ENCODE measurements around the gene HOXA3. TPM values are rescaled to one million over a fixed set of nuclear protein-coding genes. Genes with fewer than 3 reads are reported as not detected.

HOXA3 gene
- total RNA-seq, 1 donor from 2014 or later: not detected

DNA sequence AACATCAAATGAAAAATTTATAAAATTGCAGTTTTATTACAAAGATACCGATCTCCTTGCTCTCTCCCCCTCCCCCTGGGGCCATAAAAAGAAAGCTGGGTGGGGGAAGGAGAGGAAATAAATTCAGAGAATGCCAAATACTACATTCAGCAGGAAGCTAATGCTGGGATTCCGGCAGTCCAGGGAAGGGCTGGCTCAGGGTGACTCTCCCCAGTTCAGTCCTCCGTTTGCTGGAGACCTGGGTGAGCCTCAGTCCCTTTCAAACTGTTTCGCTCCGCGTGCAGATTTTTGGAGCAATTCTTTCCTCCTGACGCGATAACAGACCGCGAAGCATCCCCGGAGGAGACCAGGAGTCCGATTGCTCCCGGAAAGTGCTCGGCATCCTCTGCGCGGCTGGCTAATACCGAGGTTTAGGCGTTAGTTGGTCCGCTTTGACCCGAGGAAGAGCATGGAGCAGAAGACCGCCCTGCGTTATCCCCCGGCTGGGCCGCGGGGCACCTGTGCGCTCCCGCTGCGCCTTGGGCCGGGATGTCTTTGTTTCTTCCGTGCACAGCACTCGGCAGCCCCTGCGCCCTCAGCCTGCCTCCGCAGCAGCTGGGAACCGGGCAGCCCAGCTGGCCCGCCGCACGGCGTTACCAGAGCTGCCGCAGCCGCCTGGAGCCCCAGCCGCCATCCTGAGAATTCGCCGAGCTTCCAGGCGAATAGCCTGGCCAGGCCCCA lies 46.0 kb downstream of the HOXA3 start:
- intact Hi-C loops (cut with micrococcal nuclease): no loop called here

DNA sequence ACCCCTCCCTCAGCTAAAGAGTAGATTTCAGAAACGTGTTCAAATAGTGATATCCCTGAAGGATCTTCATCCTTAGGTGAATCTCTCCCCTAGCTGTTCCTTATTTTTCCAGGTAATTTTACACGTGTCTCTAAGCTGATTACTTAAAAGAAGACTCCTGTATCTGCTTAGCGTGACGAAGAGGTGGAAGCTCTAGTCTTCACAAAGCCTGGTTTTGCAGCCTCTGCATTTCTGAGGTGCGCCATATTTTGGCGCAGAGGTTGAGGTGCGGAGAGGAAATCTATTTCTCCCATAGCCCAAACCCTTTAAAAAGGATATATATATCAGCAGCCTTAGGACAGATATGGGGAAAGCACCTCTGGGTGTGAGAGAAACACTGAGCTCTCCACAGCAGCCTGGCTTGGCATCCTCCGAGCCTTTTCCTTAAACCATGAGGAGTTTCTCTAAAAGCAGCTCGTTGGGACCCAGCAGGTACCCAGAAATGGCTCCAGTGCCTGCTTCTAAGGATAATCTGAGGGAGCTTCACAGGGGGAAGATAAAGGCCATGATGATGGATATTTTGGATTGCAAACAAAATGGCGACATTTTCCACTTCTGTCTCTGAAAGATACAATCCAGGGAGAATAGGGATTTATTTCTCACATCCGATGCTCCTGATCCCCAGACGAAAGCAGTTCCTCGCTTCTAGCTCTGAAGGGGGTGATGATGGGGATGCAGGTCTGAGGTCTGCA lies 46.9 kb downstream of the HOXA3 start:
- intact Hi-C loops (cut with micrococcal nuclease): no loop called here

DNA sequence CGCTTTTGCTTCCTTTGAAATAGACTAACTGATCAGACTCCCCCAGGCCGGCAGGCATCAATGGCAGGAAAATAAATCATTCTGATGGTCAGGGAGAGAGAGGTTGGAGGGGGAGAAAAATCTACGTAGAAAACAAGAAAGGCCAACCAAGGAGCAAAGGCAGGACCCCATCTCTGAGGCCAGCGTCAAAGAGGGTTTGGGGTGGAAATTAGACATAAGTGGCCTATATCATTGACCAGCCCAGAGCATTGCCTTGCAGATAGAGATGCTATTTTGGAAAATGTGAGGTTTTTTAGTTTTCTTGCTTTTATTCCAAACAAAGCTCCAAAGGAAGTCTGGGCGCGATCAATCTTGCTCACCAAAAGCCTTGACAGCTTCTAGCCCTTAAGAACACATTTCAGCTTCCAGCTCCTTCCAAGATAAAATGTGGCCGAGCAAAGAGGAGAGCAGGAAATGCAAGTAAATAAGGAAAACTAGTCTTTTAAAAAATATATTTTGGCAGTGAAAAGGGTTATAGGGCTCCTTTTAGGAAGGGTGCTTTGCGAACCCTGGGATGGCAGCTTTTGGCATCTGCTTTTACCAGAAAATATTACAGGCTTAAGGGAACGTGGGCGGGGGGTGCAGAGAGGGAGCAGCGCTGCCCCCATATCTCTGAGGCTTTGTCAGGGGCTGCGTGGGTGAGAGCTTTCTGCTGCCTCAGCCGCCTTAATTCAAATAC lies 47.9 kb downstream of the HOXA3 start:
- intact Hi-C loops (cut with micrococcal nuclease): no loop called here

DNA sequence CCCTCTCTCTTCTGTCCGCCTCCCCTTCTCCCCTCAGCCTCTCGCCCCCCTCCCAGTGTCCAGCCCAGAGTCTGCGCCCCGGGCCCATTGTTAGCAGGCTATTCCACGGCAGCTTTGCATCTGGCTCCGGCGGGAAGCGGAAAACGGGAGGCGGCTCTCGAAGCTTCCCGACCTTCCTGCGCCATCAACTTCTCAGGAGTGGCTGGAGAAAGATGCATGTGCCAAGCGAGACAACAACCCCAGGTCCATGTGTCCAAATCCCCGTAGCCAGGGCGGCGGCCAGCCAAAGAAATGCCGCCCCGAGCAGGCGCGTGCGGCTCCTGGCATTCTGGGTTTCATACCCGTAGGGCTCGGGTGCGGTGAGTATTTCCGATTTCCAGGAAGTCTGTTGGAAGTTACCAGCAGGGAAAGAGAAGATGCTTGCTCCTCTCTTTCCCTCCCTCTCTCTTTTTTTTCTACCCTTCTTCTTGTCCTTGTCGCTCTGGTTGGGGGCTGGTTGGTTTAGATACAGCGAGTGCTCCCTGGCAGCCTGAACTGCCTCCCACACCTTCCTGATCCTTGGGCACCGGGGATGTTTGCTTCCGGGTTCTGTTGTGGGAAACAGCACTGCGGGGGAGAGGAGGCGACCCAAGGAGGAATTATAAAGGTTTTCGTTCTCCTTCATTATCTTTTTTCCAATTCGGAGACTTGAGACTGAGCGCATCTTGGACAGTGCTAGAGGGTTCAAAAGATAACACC lies 48.7 kb downstream of the HOXA3 start:
- intact Hi-C loops (cut with micrococcal nuclease): no loop called here

DNA sequence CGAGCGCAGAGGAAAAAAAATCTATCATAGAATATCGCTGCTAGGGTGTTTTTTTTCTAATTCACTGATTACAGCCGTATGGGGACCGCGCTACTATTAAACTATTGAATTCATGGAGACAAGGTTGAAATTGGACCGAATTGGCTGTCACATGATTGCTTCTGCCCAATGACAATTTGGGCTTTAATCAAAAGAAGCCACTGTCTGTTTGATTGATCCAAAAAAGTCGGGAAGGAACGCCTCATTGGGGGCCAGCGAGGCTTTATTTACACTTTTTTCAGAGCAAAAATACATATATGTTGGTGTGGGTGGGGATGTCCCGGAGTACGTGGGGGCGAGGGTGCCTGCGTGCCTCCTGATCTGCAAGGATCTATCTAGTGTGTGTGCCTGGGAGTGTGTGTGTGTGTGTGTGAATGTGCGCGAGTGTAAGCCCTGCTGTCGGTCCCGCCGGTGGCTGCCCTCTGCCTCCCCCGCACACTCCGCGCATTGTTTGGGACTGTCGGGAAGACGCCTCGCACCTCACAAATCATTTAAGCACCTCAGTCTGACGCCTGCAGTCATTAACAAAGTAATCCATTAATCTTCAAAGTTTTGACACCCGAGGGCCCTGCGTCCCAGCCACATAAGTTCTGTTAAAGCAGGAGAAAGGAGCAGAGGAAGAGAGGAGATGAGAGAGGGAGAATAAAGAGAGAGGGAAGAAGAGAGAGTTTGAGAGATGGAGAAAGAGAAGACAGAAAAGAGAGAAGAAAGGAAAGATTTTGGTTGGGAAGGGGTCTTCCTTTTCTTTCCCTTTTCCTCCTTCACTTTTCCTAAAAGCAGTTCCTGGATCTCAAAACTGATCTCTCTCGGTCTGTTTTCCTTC lies 49.6 kb downstream of the HOXA3 start, which contains the start of gene HOXA2:
Gene HOXA2, minus strand, starts transcription at position 103 of the 862 bp plus-strand sequence. CDS start 183 bp downstream, outside the sequence.
- intact Hi-C loops (cut with micrococcal nuclease): no loop called here

DNA sequence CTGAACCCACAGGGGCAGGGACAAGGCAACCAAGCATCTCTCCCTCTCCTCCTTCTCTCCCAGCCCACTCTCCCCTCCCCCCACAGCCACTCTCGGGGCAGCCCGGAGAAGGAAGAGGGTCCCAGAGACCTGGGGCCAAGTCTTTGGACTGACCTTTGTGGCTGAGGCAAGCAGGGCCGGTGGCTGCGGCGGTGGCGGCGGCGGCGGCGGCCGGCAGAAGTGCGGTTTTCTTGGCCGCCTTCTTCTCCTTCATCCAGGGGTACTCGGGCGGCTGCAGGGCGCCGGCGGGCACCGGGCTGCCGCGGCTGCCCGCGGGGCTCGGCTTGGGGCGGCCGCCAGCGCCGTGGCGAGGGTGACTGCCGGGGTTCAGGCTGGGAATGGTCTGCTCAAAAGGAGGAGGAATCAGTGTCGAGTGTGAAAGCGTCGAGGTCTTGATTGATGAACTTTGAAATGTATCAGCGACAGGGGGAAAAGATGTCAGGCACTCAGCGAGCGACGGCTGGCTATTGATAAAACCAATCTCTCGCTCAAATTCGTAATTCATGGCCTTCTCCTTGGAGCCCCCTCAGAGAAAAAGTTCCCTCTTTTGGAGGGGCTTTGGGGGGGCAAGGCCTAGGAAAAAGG lies 50.3 kb downstream of the HOXA3 start:
- intact Hi-C loops (cut with micrococcal nuclease): no loop called here

DNA sequence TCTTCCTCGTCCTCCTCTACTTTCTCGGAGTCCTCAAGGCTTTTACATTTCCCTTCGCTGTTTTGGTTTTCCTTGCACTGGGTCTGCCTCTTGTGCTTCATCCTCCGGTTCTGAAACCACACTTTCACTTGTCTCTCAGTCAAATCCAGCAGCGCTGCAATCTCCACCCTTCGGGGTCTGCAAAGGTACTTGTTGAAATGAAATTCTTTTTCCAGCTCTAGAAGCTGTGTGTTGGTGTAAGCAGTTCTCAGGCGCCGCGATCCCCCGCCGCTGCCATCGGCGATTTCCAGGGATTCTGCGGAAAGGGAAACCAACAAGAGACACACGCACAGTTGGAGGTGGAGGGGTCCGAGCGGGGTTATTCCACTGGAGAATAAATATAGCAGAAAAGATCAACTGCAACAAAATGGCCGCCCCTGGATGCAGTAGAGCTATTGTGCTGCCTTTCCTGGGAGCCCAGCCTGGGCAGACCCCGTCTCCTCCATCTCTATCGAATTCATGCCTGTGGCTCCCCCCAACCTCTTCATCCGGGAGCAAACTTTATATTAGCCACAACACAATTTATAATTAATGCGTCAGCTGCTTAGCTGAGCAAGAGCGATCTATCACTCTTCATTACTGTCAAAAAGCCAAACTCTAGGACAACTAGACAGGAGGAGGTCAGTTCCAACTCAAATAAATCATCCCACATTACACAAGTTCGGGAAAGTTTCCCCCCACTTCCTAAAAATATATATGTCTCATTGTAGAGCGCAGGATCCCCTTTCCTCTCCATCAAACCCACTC lies 51.0 kb downstream of the HOXA3 start:
- intact Hi-C loops (cut with micrococcal nuclease): no loop called here

DNA sequence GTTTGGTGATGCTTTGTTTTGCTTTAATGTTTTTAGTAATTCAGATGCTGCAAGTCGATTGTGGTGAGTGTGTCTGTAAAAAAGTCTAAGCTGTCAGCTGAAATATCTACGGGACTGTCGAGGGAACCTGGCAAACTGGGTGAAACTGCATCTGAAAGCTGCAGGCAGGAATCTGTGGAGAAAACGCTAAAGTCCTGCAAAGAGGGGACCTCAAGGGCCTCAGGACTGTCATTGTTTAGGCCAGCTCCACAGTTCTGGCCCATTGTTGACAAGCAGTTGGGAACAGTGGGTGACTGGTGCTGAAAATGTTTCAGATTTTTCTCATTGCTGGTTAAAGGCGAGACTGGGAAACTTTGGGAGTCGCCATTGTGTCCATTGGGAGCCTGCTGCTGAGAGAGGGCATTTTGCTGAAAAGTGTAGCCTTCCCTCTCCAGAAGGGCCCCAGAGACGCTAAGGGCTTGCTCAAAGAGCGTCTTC lies 51.7 kb downstream of the HOXA3 start:
- intact Hi-C loops (cut with micrococcal nuclease): no loop called here

DNA sequence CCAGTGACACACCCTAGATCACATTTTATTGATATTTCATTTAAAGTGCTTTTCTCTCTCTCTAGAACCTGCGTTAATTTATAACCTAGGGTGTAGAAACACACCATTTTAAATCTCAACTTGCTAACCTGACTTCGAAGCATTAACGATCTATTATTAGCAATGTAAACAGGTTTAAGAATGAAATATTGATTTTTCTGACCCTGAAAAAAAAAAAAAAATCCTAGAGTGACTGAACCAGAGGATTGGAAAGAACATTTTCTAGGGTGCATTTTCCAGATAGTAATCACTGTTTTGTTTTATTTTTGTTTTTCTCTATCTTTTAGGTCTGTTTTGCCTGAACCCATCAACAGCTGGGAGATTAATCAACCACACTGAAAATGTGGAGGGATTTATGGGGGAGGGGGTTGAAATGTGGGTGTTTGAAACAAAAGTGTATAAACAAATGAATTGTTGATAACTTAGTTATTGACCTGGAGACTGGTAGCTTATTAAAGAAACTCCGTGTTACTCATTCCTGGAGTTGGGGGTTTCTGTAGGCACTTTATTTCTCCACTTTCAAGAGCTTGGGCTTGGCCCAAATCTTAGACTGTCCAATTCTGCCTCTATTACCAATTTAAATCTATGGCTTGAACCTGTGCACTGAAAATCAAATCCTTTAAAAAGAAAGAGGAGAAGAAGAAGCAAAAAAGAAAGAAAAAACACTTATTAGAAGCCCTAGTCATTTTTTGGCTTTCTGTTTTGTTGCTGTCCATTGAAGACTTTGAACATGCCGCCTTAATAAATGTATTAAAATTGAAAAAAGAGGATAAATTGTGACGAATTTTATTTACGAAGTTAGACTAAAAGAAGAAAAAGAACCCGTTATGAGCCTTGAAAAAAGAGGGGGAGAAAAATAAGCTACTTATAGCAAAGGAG lies 52.7 kb downstream of the HOXA3 start:
- intact Hi-C loops (cut with micrococcal nuclease): loop anchor here (5.0 kb wide), 1 partner anchor 143 kb away; the partner anchor contains the start of gene EVX1

DNA sequence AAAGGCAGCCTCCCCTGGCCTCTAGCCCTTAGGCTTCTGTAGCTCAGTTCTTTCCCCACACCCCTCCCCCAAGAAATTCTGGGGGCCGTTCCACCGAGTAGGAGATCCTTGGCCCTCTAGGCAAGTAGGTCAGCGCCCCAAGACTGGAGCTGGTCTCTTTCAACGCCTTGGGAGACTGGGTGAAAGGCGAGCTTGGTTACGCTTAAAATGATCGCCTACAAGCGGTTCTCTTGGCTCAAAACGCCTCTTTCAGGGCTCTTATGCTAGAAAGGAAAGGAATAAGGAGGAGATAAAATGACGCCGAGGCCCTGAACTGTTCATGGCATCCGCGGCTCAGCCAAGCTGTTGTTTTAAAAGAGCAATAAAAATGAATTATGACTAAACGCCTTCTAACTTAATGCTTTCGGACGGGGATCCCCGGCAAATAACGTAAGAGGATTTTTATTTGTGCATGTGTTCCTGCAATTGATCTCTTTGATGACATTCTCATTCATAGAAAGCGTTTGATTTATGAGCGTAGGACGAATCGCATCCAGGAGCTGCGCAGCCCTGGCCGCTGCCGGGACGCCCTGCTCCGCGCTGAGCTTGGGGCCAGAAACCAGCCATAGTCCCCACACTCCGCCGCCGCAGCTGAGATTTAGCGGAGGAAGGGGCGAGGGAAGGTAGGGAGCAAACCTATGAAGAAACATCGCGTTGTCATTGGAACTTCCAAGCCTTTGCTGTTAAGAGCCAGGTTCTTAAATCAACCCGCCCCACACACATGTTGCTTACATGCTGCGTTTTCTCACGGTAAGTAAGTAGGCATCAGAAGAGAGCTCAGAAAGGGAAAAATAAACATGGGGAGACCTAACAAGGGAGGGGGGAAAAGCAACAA lies 53.6 kb downstream of the HOXA3 start:
- intact Hi-C loops (cut with micrococcal nuclease): loop anchor here (5.0 kb wide), 1 partner anchor 143 kb away; the partner anchor contains the start of gene EVX1

DNA sequence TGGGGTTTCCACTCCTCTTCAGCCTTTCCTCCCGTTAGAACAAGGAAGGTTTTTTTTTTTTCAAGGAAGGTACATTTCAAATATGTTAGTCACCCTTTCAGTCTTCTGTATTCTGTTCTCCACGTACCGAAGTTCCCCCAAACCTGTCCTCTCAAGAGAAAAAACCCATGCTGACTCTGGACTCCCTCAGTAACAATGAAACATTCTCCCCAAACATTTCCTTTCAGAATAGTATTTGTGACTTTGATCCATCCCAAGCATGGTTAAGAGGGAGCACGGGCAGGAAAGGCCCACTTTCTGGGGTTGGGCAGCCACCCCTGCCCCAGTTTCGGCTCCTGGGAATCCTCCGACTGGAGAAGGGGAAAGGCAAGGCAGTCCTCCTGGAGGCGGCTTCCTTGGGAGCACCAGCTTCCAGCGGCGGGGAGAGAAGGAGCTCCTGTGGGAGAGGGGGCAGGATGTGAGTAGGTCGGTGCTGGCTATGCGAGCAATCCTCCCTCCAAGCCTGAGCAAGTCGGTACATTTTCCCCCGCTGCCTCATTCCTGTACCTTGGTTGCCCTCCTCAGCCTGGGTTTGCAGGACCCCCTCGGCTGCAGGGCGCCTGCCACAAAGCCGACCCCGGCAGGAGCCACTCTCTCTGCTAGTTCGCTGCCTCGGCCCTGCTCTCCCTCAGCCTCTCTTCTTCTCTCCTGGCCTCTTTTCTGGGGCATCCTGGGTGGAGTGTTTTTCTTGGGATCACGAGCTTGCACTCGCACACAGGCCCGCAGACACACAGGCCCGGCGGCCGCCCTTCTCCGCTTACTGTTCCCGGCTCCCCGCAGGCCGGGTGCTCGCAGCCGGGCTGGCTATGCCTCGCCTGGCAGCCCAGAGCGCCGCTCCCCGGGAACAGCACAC lies 54.5 kb downstream of the HOXA3 start:
- intact Hi-C loops (cut with micrococcal nuclease): loop anchor here (2.0 to 5.0 kb wide), 5 partner anchors 63 to 1235 kb away; partner anchors contain the start of gene EVX1

DNA sequence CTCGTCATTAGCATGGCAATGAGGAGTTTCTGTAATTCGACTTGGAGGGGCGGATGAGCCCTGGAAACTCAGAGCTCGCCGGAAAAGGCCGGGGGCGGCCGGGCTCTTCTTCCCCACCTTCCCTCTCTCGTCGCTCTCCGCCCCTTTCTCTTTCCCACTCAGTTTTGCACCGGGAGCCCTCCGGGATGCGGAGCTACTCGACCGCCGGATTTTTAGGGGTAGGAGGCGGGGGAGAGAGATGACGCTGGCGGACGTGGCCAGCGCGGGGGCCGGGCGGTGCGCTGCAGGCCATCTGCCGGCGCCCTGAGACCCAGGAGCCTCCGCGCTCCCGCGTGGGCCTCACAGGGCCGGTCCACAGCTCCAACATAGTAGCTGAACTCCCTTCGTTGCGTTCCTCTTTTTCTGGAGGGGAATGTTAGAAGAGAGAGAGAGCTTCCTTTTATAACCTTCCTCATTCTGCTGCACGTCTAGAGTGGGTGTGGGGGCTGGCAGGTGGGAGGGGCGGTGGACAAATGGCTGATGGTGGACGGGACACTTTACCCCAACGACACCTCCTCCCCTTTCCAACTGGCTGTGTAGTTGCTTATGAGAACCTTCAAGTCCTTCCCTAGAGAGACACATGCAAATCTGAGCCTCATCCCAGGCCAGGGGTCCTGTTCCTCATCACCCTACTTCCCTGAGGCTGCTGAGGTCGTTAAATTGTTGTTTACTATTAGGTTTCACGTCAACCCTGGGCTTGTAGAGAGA lies 55.4 kb downstream of the HOXA3 start:
- intact Hi-C loops (cut with micrococcal nuclease): loop anchor here (1.0 to 5.0 kb wide), 7 partner anchors 33 to 1234 kb away; partner anchors contain the start of genes EVX1 and HOXA4

DNA sequence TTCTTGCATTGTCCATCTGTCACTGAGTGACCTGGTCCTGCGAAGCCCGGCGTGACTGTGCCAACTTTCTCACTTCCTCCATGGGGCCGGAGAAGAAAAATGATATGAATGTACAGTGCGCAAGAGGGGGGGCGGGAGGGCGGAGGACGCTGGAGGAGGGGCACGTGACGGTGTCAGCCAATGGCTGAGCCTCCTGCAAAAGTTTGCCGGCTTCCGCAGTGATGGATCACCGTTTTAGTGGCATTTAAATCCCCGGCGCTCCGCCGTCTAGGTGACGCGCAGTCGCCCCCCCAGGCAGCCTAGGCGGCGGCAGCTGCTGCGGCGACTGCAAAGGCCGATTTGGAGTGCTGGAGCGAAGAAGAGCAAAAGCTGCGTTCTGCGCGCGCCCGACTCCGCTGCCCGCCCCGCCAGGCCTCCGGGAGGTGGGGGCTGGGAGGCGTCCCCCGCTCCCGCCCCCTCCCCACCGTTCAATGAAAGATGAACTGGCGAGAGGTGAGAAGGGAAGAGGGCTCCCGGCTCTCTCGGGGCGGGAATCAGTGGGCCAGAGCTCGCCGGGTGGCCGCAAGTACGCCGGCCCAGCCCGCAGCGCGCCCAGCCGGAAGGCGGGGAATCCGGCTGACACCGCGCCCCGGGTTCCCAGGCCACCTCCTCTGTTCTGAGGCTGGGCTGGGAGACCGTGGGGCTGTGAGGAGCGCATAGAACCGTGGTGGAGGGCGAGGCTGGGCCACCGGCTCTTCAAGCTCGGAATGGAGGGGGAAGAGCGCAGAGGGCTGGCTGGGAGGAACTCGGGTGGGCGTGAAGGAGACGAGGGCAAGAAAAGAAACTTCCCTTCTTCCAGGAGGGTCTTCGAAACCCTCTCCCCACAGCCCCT lies 56.3 kb downstream of the HOXA3 start, which contains the start of gene HOXA1:
Gene HOXA1, minus strand, starts transcription at position 104 of the 871 bp plus-strand sequence. Its CDS starts 88 bp downstream, at position 16.
- intact Hi-C loops (cut with micrococcal nuclease): loop anchor here (1.0 to 5.0 kb wide), 8 partner anchors 34 to 1233 kb away; partner anchors contain the start of genes EVX1 and HOXA4

All from T-helper 1 cell treated with Interleukin-12 subunit alpha and Interleukin-12 subunit beta and Interleukin-4 antibody, amounts not matched to agents 30 ng/mL and 1 ng/mL, for 36 hours (primary cell).